Measurements from ENCODE around the gene COMMD10.

COMMD10 gene

DNA sequence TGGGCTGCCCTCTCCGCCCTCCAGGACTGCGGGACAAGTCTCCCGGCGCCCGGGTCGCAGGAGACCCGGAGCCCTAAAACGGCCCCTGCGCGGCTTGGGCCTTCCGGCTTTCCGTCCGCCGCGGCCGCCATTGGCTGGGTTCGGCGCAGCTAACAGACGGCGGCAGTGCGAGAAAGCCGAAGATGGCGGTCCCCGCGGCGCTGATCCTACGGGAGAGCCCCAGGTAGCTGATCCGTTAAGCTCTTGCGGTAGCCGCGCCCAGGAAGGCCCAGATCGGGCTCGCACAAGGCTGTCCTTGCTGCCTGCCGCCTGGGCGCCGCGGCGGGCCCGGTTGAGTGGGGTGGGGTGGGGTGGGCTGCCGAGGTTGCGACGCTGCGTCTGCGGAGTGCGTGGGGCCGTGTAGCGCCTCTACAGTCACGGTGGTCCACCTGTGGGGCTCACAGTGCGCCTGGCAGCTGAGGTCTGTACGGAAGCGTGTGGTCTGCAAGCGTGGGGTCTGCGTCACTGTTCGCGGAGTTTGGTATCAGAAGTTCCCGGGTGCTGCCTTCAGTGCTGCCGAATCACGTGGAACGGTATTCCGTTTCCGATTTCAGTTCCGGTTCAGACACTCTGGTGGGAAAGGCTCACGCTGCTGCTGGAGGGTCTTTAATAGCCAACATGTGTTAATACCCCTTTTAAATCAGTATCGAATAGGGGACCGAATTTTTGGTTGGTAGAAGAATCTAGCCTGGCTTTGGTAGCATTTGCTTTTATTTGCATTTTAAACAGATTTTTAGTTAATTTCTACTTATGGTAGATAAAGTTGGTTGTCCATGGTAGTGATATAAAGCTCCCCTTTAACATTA, at the start of gene COMMD10:
Gene COMMD10 (plus strand): TSS at position 155 of the 845 bp plus-strand sequence.
- CTCF ChIA-PET: no interaction called here
- H3K27ac Mint-ChIP-seq: peak within 1 kb of the TSS; percentile 96
- DNase-seq: peak; percentile 83
- no peaks in the 10 kb centered on the region for H3K9me3 Mint-ChIP-seq
- peaks cover 37% of the 10 kb centered on the region for H3K4me1 Mint-ChIP-seq
- H3K27me3 Mint-ChIP-seq: no peaks in the 10 kb centered on the region
- H3K36me3 Mint-ChIP-seq: peaks cover 34% of the 10 kb centered on the region
- peak within 1 kb of the TSS; percentile 91 for H3K4me3 Mint-ChIP-seq

GRCh38 chr5:116035123-116035522, 49.7 kb upstream of the COMMD10 start:
- no peak overlapping the region for H3K4me3 Mint-ChIP-seq
- CTCF ChIA-PET: no interaction called here
- peaks cover 16% of the 10 kb centered on the region for H3K27me3 Mint-ChIP-seq
- no peaks in the 10 kb centered on the region for H3K9me3 Mint-ChIP-seq
- H3K4me1 Mint-ChIP-seq: no peaks in the 10 kb centered on the region
- no peaks in the 10 kb centered on the region for H3K36me3 Mint-ChIP-seq
- no peak for DNase-seq
- no peak overlapping the region for H3K27ac Mint-ChIP-seq

GRCh38 chr5:116037236-116037822, 47.5 kb upstream of the COMMD10 start:
- peaks cover 21% of the 10 kb centered on the region for H3K27me3 Mint-ChIP-seq
- H3K4me3 Mint-ChIP-seq: no peak overlapping the region
- no peaks in the 10 kb centered on the region for H3K36me3 Mint-ChIP-seq
- no peak for DNase-seq
- no peaks in the 10 kb centered on the region for H3K4me1 Mint-ChIP-seq
- CTCF ChIA-PET: no interaction called here
- no peaks in the 10 kb centered on the region for H3K9me3 Mint-ChIP-seq
- H3K27ac Mint-ChIP-seq: no peak overlapping the region

DNA sequence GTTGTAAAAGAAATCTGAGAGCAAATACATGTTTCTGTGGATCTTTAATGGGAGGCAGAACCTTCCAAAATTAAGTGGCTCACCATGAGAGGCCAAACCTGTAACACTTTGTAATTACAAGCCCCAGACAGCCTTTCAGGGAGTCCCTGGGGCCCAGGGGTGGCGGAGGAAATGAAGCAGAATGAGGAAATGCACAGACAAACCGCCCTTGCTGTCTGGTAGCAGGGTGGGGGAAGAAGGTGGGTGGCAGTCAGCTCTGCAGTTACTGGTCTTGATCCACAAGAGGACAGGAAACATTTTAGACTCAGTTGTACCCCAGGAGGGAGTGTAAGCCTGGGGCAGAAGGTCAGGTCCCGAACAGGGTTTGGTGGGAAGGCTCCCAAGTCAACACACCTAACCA, 46.0 kb upstream of the COMMD10 start:
- CTCF ChIA-PET: no interaction called here
- Mint-ChIP-seq H3K36me3 (no peaks in the 10 kb centered on the region), H3K27me3 (peaks cover 18% of the 10 kb centered on the region), H3K4me1 (no peaks in the 10 kb centered on the region), H3K4me3 (no peak overlapping the region), H3K9me3 (no peaks in the 10 kb centered on the region), H3K27ac (no peak overlapping the region)
- DNase-seq: no peak

DNA sequence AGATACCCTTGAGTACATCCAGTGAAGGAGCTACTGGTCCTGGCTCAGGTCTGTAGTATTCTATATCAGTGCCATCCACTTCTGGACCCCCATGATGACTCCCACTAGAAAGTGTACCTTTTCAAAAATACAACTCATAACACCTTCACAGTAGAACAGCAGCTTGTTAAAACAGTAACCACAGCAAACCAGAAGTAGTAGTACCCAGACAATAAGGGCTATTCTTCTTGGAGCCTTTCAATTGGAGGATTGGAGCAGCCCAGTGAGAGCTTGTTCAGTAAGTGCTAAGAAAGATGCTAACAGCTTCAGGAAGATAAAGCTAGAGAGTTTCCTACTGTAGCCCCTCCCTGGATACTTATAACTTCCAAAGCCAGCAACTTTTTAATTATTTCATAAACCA, 42.5 kb upstream of the COMMD10 start:
- CTCF ChIA-PET: no interaction called here
- H3K27ac Mint-ChIP-seq: no peak overlapping the region
- no peaks in the 10 kb centered on the region for H3K9me3 Mint-ChIP-seq

DNA sequence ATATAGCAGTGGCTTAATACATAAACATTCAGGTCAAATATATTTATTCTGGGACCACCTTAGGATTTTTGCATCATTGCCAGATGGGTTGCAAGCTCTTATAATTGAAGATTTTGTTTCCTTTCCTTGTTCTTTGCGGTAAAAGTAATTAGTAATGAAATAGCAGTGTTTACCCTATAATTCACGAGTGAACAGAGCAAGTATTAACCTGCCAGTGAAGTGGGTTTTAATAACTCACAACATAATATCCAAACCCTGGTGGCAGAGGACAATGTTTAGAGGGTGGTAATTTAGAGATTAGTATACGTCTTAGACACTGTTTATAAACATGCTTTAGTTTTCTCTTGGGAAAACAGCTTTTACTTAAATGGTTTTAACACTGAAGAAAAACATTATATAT, 40.8 kb upstream of the COMMD10 start:
- Mint-ChIP-seq H3K4me1 (no peaks in the 10 kb centered on the region), H3K4me3 (no peak overlapping the region), H3K27me3 (peaks cover 8% of the 10 kb centered on the region), H3K9me3 (no peaks in the 10 kb centered on the region), H3K27ac (no peak overlapping the region), H3K36me3 (no peaks in the 10 kb centered on the region)
- CTCF ChIA-PET: no interaction called here
- no peak for DNase-seq

More for the DNA sequence above, 42.5 kb upstream of the COMMD10 start:
- H3K36me3 Mint-ChIP-seq: no peaks in the 10 kb centered on the region
- peaks cover 8% of the 10 kb centered on the region for H3K27me3 Mint-ChIP-seq
- H3K4me1 Mint-ChIP-seq: no peaks in the 10 kb centered on the region
- DNase-seq: no peak
- no peak overlapping the region for H3K4me3 Mint-ChIP-seq

DNA sequence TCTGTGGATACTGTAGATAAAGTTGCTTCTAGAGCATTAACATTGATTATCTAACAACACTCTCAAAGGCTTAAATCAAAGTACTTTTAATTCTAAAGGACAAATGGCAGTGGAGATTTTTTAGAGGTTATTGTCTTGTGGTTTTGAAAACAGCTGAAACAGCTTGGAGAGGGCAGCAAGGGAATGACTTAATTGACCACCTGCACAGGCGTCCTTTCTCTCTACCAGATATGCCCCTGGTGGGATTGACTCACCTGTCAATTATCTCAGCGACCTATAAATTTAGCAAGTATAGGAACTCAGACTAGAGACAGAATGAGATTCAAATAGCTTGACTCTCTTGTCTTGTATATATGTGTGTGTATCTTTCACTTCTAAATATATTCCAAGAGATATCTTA, 39.0 kb upstream of the COMMD10 start:
- Mint-ChIP-seq H3K4me3 (no peak overlapping the region), H3K36me3 (no peaks in the 10 kb centered on the region), H3K9me3 (no peaks in the 10 kb centered on the region), H3K4me1 (no peaks in the 10 kb centered on the region), H3K27me3 (peaks cover 8% of the 10 kb centered on the region), H3K27ac (no peak overlapping the region)
- no peak for DNase-seq
- CTCF ChIA-PET: no interaction called here

GRCh38 chr5:116046261-116046660, 38.6 kb upstream of the COMMD10 start:
- Mint-ChIP-seq H3K4me1 (no peaks in the 10 kb centered on the region), H3K27me3 (peaks cover 12% of the 10 kb centered on the region), H3K27ac (no peak overlapping the region), H3K9me3 (no peaks in the 10 kb centered on the region), H3K36me3 (no peaks in the 10 kb centered on the region), H3K4me3 (no peak overlapping the region)
- no peak for DNase-seq
- CTCF ChIA-PET: no interaction called here

DNA sequence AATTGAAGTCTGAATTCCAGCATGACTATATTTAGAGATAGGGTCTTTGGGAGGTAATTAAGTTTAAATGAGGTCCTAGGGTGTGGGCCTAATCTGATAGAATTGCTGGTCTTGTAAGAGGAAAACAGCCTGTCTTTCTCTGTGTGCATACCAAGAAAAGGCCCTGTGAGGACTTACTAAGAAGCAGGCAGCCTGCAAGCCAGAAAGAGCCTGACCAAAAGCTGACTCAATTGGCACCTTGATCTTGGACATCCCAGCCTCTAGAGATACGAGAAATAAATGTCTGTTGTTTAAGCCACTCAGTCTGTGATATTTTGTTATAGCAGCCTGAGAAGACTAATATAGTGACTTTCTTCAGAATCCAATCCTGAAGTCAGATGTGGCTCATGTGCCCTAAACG, 38.0 kb upstream of the COMMD10 start:
- peaks cover 6% of the 10 kb centered on the region for H3K27me3 Mint-ChIP-seq
- no peak overlapping the region for H3K4me3 Mint-ChIP-seq
- no peak for DNase-seq
- H3K27ac Mint-ChIP-seq: no peak overlapping the region
- CTCF ChIA-PET: no interaction called here
- no peaks in the 10 kb centered on the region for H3K36me3 Mint-ChIP-seq
- H3K9me3 Mint-ChIP-seq: no peaks in the 10 kb centered on the region
- H3K4me1 Mint-ChIP-seq: no peaks in the 10 kb centered on the region

GRCh38 chr5:116058346-116058936, 26.4 kb upstream of the COMMD10 start:
- H3K36me3 Mint-ChIP-seq: no peaks in the 10 kb centered on the region
- H3K27me3 Mint-ChIP-seq: peaks cover 3% of the 10 kb centered on the region
- H3K27ac Mint-ChIP-seq: no peak overlapping the region
- no peaks in the 10 kb centered on the region for H3K4me1 Mint-ChIP-seq
- no peak overlapping the region for H3K4me3 Mint-ChIP-seq
- no peaks in the 10 kb centered on the region for H3K9me3 Mint-ChIP-seq
- DNase-seq: no peak
- CTCF ChIA-PET: interaction anchor here (1.2 kb wide), 1 partner anchor 11 kb away, joined by 3 read pairs; no protein-coding TSS in a partner anchor

- no peaks in the 10 kb centered on the region for H3K36me3 Mint-ChIP-seq
Measured at GRCh38 chr5:116062352-116062751, 22.5 kb upstream of the COMMD10 start.

GRCh38 chr5:116063950-116064349, 20.9 kb upstream of the COMMD10 start:
- no peak for DNase-seq
- Mint-ChIP-seq H3K9me3 (no peaks in the 10 kb centered on the region), H3K4me1 (no peaks in the 10 kb centered on the region), H3K4me3 (no peak overlapping the region), H3K36me3 (no peaks in the 10 kb centered on the region), H3K27ac (no peak overlapping the region), H3K27me3 (peaks cover 11% of the 10 kb centered on the region)
- CTCF ChIA-PET: no interaction called here

More at GRCh38 chr5:116062352-116062751, 22.5 kb upstream of the COMMD10 start:
- CTCF ChIA-PET: no interaction called here
- Mint-ChIP-seq H3K27me3 (peaks cover 14% of the 10 kb centered on the region), H3K27ac (no peak overlapping the region), H3K9me3 (no peaks in the 10 kb centered on the region), H3K4me3 (no peak overlapping the region), H3K4me1 (no peaks in the 10 kb centered on the region)
- DNase-seq: no peak

GRCh38 chr5:116068028-116068632, 16.7 kb upstream of the COMMD10 start:
- Mint-ChIP-seq H3K27ac (no peak overlapping the region), H3K9me3 (no peaks in the 10 kb centered on the region), H3K27me3 (peaks cover 20% of the 10 kb centered on the region), H3K4me3 (no peak overlapping the region), H3K36me3 (no peaks in the 10 kb centered on the region), H3K4me1 (no peaks in the 10 kb centered on the region)
- DNase-seq: peak; percentile 35
- CTCF ChIA-PET: interaction anchor here (0.7 to 2.5 kb wide), 5 partner anchors 178 to 434 kb away, joined by 3 to 21 read pairs (median 3); no protein-coding TSS in a partner anchor

DNA sequence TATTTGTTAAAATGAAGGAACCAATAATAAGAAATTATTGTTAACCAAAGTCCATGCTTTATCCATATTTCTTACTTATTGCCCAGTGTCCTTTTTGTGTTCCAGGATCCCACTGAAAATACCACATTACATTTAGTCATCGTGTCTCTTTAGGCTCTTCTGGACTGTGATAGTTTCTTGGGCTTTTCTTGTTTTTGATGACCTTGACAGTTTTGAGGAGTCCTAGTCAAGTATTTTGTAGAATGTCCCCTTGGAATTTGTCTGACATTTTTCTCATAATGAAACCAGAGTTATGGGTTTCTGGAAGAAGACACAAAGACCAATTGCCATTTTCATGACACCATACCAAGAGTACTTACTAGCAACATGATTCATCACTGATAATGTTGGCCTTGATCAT, 13.6 kb upstream of the COMMD10 start:
- H3K9me3 Mint-ChIP-seq: no peaks in the 10 kb centered on the region
- peaks cover 24% of the 10 kb centered on the region for H3K27me3 Mint-ChIP-seq
- no peak overlapping the region for H3K4me3 Mint-ChIP-seq
- CTCF ChIA-PET: no interaction called here
- no peak overlapping the region for H3K27ac Mint-ChIP-seq
- no peaks in the 10 kb centered on the region for H3K36me3 Mint-ChIP-seq
- no peaks in the 10 kb centered on the region for H3K4me1 Mint-ChIP-seq
- DNase-seq: no peak
